ENCODE data around the gene CXCR5.

Gene CXCR5

GRCh38 chr11:118877487-118878162 is 6.1 kb upstream of the CXCR5 start:
- DNase-seq: no peak

- DNase-seq: peak; percentile 44 to 58
Observed at GRCh38 chr11:118878163-118878563, 5.5 kb upstream of the CXCR5 start.

GRCh38 chr11:118881228-118881627 is 2.5 kb upstream of the CXCR5 start:
- no peak for DNase-seq

GRCh38 chr11:118882491-118882890 is 1.2 kb upstream of the CXCR5 start:
- no peak for DNase-seq

GRCh38 chr11:118883004-118883367 is 706 bp upstream of the CXCR5 start:
- DNase-seq: no peak

GRCh38 chr11:118884875-118885274 is 1.2 kb downstream of the CXCR5 start:
- no peak for DNase-seq

GRCh38 chr11:118885319-118885718 is 1.6 kb downstream of the CXCR5 start:
- DNase-seq: no peak

GRCh38 chr11:118885831-118886565 is 2.3 kb downstream of the CXCR5 start:
- DNase-seq: no peak

GRCh38 chr11:118886681-118887111 is 3.0 kb downstream of the CXCR5 start:
- peak in 1 of 2 donors; percentile 59 for DNase-seq

GRCh38 chr11:118887206-118887605 is 3.5 kb downstream of the CXCR5 start:
- no peak for DNase-seq

- no peak for DNase-seq
Observed at GRCh38 chr11:118888398-118888797, 4.7 kb downstream of the CXCR5 start.

- DNase-seq: no peak
Observed at GRCh38 chr11:118889797-118890196, 6.1 kb downstream of the CXCR5 start.

GRCh38 chr11:118892514-118892913 is 8.8 kb downstream of the CXCR5 start:
- peak; percentile 71 to 79 for DNase-seq

GRCh38 chr11:118892964-118893363 is 9.3 kb downstream of the CXCR5 start:
- DNase-seq: no peak

GRCh38 chr11:118893662-118894061 is 10.0 kb downstream of the CXCR5 start:
- no peak for DNase-seq

GRCh38 chr11:118894192-118894591 is 10.5 kb downstream of the CXCR5 start:
- no peak for DNase-seq

- peak; percentile 79 to 82 for DNase-seq
Observed at GRCh38 chr11:118895093-118896039, 11.7 kb downstream of the CXCR5 start.

GRCh38 chr11:118896472-118896913 is 12.8 kb downstream of the CXCR5 start:
- no peak for DNase-seq

- DNase-seq: no peak
Observed at GRCh38 chr11:118896921-118897591, 13.4 kb downstream of the CXCR5 start.

- DNase-seq: no peak
Observed at GRCh38 chr11:118897721-118898310, 14.1 kb downstream of the CXCR5 start.

GRCh38 chr11:118898400-118899295 is 15.0 kb downstream of the CXCR5 start:
- DNase-seq: no peak
